Tibial nerve (tissue), 4 donors: ENCODE data around the gene CFAP44. TPM values are rescaled to one million over a fixed set of nuclear protein-coding genes. Genes with fewer than 3 reads are reported as not detected.
"Not testable (repeated sequence)": the region's sequence is repeated elsewhere in the genome, so short reads cannot be mapped to it uniquely, and the experiment has no call there.

Experiments
- DNase-seq, 2 donors: peaks; one replicate each; pipeline ENCODE4 v3.0.0-alpha.2; 2019; ENCODE audit warnings: low spot score in 2 of 2
- H3K27ac ChIP-seq, 4 donors: fragments of 200-600 bp; sonication (generic) in 3 of 4; one replicate each; pipeline ENCODE4 v1.5.1; 2017 to 2019; ENCODE audit warnings: mild to moderate bottlenecking in 1 of 4
- H3K27me3 ChIP-seq, 2 donors: fragments of 200-600 bp; sonication (generic) in 1 of 2; one replicate each; pipeline versions ENCODE4 v1.5.1 to v1.6.0; 2017 to 2019
- H3K36me3 ChIP-seq, 3 donors: fragments of 200-600 bp; sonication (generic); one replicate each; pipeline ENCODE4 v1.5.1; 2018 to 2019
- H3K4me1 ChIP-seq, 4 donors: fragments of 200-600 bp; sonication (generic) in 3 of 4; one replicate each; pipeline ENCODE4 v1.5.1; 2017 to 2019
- H3K4me3 ChIP-seq, 4 donors: fragments of 200-600 bp; sonication (generic) in 3 of 4; one replicate each; pipeline ENCODE4 v1.5.1; 2017 to 2019; ENCODE audit warnings: mild to moderate bottlenecking in 1 of 4, moderate library complexity in 1 of 4
- H3K9me3 ChIP-seq, 4 donors: fragments of 200-600 bp; sonication (generic) in 3 of 4; one replicate each; pipeline ENCODE4 v1.5.1; 2017 to 2019
- CTCF ChIP-seq, 5 experiments: fragments of 200-600 bp in 3 of 5; fragments of 450-650 bp in 2 of 5; sonication (generic) in 3 of 5; IDR thresholded peaks; one replicate each; pipeline ENCODE4 v1.5.1; 2016 to 2019; ENCODE audit warnings: antibody characterized with exemption in 5 of 5, mild to moderate bottlenecking in 3 of 5, moderate library complexity in 2 of 5
- EP300 ChIP-seq, 2 donors: sonication (generic); formaldehyde crosslinking; IDR thresholded peaks; one replicate each; pipeline ENCODE4 v1.6.1; 2017; ENCODE audit warnings: antibody characterized with exemption in 2 of 2, mild to moderate bottlenecking in 1 of 2
- POLR2A ChIP-seq, 2 donors: fragments of 450-650 bp; IDR thresholded peaks; one replicate each; pipeline ENCODE4 v1.6.1; 2017; ENCODE audit warnings: antibody characterized with exemption in 2 of 2, mild to moderate bottlenecking in 2 of 2, moderate library complexity in 2 of 2
- WGBS, 2 donors: methylation state at CpG; one replicate each; pipeline ENCODE4 v1.1.5; 2018; 5-methylcytosine and 5-hydroxymethylcytosine counted together
- total RNA-seq, 4 donors: library from RNA; depleted of rRNA; stranded (reverse); fragments of >200 nt; gene quantifications; one replicate each; pipeline ENCODE4 v1.1.0, GENCODE V29; 2016

CFAP44 gene
- 10 to 100 TPM in 3 of 4 donors, 1 to 10 TPM in 1; 6.3 to 28.8 (median 12.7) TPM for total RNA-seq

GRCh38 chr3:113441051-113441770, at the start of gene CFAP44:
CFAP44 (minus strand) TSS chr3:113441493; CDS start chr3:113433664, 7,829 bp downstream.
- H3K36me3 ChIP-seq: peaks cover 0 to 27% (median 0%) of the 10 kb centered on the region in 3 donors
- no peaks in the 10 kb centered on the region for H3K27me3 ChIP-seq
- H3K4me1 ChIP-seq: no peaks in the 10 kb centered on the region
- no peak within 1 kb of the TSS for H3K27ac ChIP-seq
- TF ChIP-seq CTCF (IDR thresholded peaks at IDR 0.05) (no peak), POLR2A (IDR thresholded peaks at IDR 0.05) (no peak), EP300 (IDR thresholded peaks at IDR 0.05) (no peak)
- H3K4me3 ChIP-seq: peak within 1 kb of the TSS; percentile 8 to 42 (median 21)
- 30 to 42% methylated on average over 31 to 38 of the region's 44 CpGs for WGBS, 2 donors
- H3K9me3 ChIP-seq: no peaks in the 10 kb centered on the region
- DNase-seq: peak; percentile 25 to 33

GRCh38 chr3:113485161-113485609, 43.9 kb upstream of the CFAP44 start:
- 81 to 90% methylated on average over 8 of the region's 8 CpGs for WGBS, 2 donors
- Histone ChIP-seq H3K4me3 (no peak overlapping the region), H3K27ac (no peak overlapping the region), H3K36me3 (peaks cover 0 to 53% (median 0%) of the 10 kb centered on the region in 3 donors), H3K9me3 (no peaks in the 10 kb centered on the region), H3K4me1 (no peaks in the 10 kb centered on the region), H3K27me3 (no peaks in the 10 kb centered on the region)
- TF ChIP-seq EP300 (IDR thresholded peaks at IDR 0.05): no peak
- no peak for TF ChIP-seq POLR2A (IDR thresholded peaks at IDR 0.05)
- TF ChIP-seq CTCF (IDR thresholded peaks at IDR 0.05): no peak
- DNase-seq: no peak

GRCh38 chr3:113468539-113468938, 27.2 kb upstream of the CFAP44 start:
- Histone ChIP-seq H3K4me1 (no peaks in the 10 kb centered on the region), H3K9me3 (no peaks in the 10 kb centered on the region), H3K27me3 (no peaks in the 10 kb centered on the region), H3K36me3 (peaks cover 0 to 84% (median 2%) of the 10 kb centered on the region in 3 donors), H3K4me3 (no peak overlapping the region), H3K27ac (no peak overlapping the region)
- DNase-seq: no peak
- WGBS, 2 donors: 70 to 82% methylated on average over 2 of the region's 2 CpGs
- no peak for TF ChIP-seq CTCF (IDR thresholded peaks at IDR 0.05)
- no peak for TF ChIP-seq POLR2A (IDR thresholded peaks at IDR 0.05)
- no peak for TF ChIP-seq EP300 (IDR thresholded peaks at IDR 0.05)

GRCh38 chr3:113461488-113461887, 20.2 kb upstream of the CFAP44 start:
- Histone ChIP-seq H3K4me1 (no peaks in the 10 kb centered on the region), H3K4me3 (no peak overlapping the region), H3K36me3 (peaks cover 0 to 95% (median 0%) of the 10 kb centered on the region in 3 donors), H3K27ac (no peak overlapping the region), H3K27me3 (no peaks in the 10 kb centered on the region), H3K9me3 (no peaks in the 10 kb centered on the region)
- no peak for DNase-seq
- no peak for TF ChIP-seq EP300 (IDR thresholded peaks at IDR 0.05)
- no peak for TF ChIP-seq POLR2A (IDR thresholded peaks at IDR 0.05)
- TF ChIP-seq CTCF (IDR thresholded peaks at IDR 0.05): no peak

- H3K27me3 ChIP-seq, DNase-seq, H3K27ac ChIP-seq, H3K4me1 ChIP-seq, H3K4me3 ChIP-seq, H3K9me3 ChIP-seq: not testable (repeated sequence)
- H3K36me3 ChIP-seq: peaks cover 0 to 86% (median 0%) of the 10 kb centered on the region in 3 donors
- 99% methylated on average over 25 of the region's 27 CpGs; no CpG with 5 or more reads in 1 of the 2 donors for WGBS, 2 donors
Observed at GRCh38 chr3:113458554-113458953, 17.3 kb upstream of the CFAP44 start.
